Endodermal cell (in vitro differentiated cells): Measurements from ENCODE around the gene KLLN. TPM values are rescaled to one million over a fixed set of nuclear protein-coding genes. Genes with fewer than 3 reads are reported as not detected.
A peak's percentile ranks its signal among the peaks of the same experiment; 100 is the strongest.

Experiments
- DNase-seq: peaks from one replicate; pipeline ENCODE4 v3.0.0-alpha.2; 2017
- H3K27ac ChIP-seq: 2 replicates; pipeline ENCODE4 v1.5.1; 2013; ENCODE audit warnings: mild to moderate bottlenecking, low read depth, low read length, moderate library complexity
- H3K27me3 ChIP-seq: 2 replicates; pipeline ENCODE4 v1.6.1; 2013; ENCODE audit warnings: mild to moderate bottlenecking, low read length, moderate library complexity; ENCODE audit not compliant: insufficient read depth, control insufficient read depth, poor library complexity, severe bottlenecking
- H3K36me3 ChIP-seq: 2 replicates; pipeline ENCODE4 v1.7.0; 2013; ENCODE audit warnings: mild to moderate bottlenecking, low read length, moderate library complexity; ENCODE audit not compliant: control insufficient read depth, insufficient read depth
- H3K4me1 ChIP-seq: one replicate; pipeline ENCODE4 v1.7.0; 2013; ENCODE audit warnings: low read length; ENCODE audit not compliant: control insufficient read depth, insufficient read depth
- H3K4me3 ChIP-seq: 2 replicates; pipeline ENCODE4 v1.5.1; 2013; ENCODE audit warnings: mild to moderate bottlenecking, low read length, moderate library complexity
- H3K9ac ChIP-seq: 2 replicates; pipeline ENCODE4 v1.6.1; 2013; ENCODE audit warnings: mild to moderate bottlenecking, low read length, moderate library complexity; ENCODE audit not compliant: poor library complexity, severe bottlenecking; ENCODE audit errors: extremely low read depth
- H3K9me3 ChIP-seq: 2 replicates; pipeline ENCODE4 v1.6.1; 2013; ENCODE audit warnings: mild to moderate bottlenecking, low read length, moderate library complexity; ENCODE audit not compliant: control insufficient read depth
- H3K27ac Mint-ChIP-seq: 2 replicates; pipeline ENCODE4 v1.8.0; 2020; ENCODE audit warnings: mixed read lengths
- H3K27me3 Mint-ChIP-seq: 2 replicates; pipeline ENCODE4 v1.8.0; 2021; ENCODE audit warnings: mild to moderate bottlenecking, mixed read lengths; ENCODE audit not compliant: insufficient read depth
- H3K36me3 Mint-ChIP-seq: 2 replicates; pipeline ENCODE4 v1.8.0; 2020; ENCODE audit warnings: low read depth, mixed read lengths
- H3K4me1 Mint-ChIP-seq: 2 replicates; pipeline ENCODE4 v1.8.0; 2020; ENCODE audit warnings: mixed read lengths
- H3K4me3 Mint-ChIP-seq: 2 replicates; pipeline ENCODE4 v1.8.0; 2020; ENCODE audit warnings: mild to moderate bottlenecking, moderate library complexity, mixed read lengths
- H3K9me3 Mint-ChIP-seq: 2 replicates; pipeline ENCODE4 v1.8.0; 2020; ENCODE audit warnings: mild to moderate bottlenecking, mixed read lengths
- CTCF ChIP-seq: fragments of 200-600 bp; sonication (generic); conservative IDR thresholded peaks from 2 replicates; pipeline ENCODE4 v1.5.0; 2021; ENCODE audit warnings: antibody characterized with exemption, mild to moderate bottlenecking
- WGBS, 2 experiments: methylation state at CpG; one replicate each; pipeline versions ENCODE4 v1.1.5 to v1.1.7; 2013; ENCODE audit warnings: missing lambda C conversion rate in 2 of 2, mixed read lengths in 1 of 2; ENCODE audit not compliant: insufficient coverage in 1 of 2, insufficient read length in 1 of 2; 5-methylcytosine and 5-hydroxymethylcytosine counted together
- total RNA-seq, 2 donors: library from RNA; stranded (reverse); fragmentation: NEBNext Ultra II Directional in 1 of 2; extraction: Animal tissue kit (Norgen Biotek cat#: 25700) in 1 of 2; gene quantifications; 2 replicates in 1 of 2; 3 replicates in 1 of 2; pipeline ENCODE4 v1.2.1, GENCODE V29; 2021

KLLN gene
- total RNA-seq, 2 donors from 2014 or later: 0.49 to 0.51 TPM

DNA sequence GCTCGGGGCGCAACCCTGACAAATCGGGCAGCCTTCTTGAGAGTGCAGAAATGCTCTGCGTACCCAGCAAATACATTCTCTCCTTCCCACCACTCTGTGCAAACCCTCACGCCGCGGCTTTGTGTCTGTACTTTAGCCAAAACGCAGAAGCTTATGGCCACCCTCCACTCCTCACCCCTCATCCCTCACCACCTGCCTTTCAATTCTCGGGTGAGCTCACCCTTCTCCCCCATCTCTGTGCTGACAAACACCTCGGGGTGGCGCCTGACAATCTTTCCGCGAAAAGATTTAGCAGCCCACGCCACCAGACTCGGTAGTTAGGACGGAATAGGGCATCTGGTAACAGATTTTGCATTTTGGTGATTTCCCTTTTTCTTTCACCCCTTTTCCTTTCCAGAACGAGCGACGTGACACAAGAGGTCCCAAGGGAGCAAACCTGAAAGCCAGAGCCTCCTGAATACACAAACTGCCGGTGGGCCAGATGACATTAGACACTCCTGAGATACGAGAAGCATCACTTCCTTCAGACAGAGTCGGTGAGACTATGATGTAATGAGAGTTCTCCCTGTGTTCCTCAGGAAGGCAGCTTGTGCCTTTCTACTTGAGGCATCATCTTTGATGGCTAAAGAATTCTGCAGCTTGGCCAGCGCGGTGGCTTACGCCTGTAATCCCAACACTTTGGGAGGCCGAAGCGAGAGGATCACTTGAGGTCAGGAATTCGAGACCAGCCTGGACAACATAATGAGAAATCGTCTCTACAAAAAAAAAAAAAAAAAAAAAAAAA lies 44.6 kb downstream of the KLLN start:
- Histone ChIP-seq H3K27ac (no peak overlapping the region), H3K9me3 (no peaks in the 10 kb centered on the region), H3K4me1 (no peaks in the 10 kb centered on the region), H3K36me3 (peaks cover 7% of the 10 kb centered on the region), H3K27me3 (no peaks in the 10 kb centered on the region), H3K9ac (peak overlapping the region; percentile 80), H3K4me3 (peak overlapping the region; percentile 99)
- Mint-ChIP-seq H3K27ac (peak overlapping the region; percentile 91), H3K27me3 (peaks cover 3% of the 10 kb centered on the region), H3K36me3 (peaks cover 3% of the 10 kb centered on the region), H3K4me3 (peak overlapping the region; percentile 97), H3K4me1 (peaks cover 17% of the 10 kb centered on the region), H3K9me3 (no peaks in the 10 kb centered on the region)
- no peak for TF ChIP-seq CTCF
- 22 to 33% methylated on average over 10 to 28 of the region's 29 CpGs for WGBS, 2 experiments
- DNase-seq: peak; percentile 70

DNA sequence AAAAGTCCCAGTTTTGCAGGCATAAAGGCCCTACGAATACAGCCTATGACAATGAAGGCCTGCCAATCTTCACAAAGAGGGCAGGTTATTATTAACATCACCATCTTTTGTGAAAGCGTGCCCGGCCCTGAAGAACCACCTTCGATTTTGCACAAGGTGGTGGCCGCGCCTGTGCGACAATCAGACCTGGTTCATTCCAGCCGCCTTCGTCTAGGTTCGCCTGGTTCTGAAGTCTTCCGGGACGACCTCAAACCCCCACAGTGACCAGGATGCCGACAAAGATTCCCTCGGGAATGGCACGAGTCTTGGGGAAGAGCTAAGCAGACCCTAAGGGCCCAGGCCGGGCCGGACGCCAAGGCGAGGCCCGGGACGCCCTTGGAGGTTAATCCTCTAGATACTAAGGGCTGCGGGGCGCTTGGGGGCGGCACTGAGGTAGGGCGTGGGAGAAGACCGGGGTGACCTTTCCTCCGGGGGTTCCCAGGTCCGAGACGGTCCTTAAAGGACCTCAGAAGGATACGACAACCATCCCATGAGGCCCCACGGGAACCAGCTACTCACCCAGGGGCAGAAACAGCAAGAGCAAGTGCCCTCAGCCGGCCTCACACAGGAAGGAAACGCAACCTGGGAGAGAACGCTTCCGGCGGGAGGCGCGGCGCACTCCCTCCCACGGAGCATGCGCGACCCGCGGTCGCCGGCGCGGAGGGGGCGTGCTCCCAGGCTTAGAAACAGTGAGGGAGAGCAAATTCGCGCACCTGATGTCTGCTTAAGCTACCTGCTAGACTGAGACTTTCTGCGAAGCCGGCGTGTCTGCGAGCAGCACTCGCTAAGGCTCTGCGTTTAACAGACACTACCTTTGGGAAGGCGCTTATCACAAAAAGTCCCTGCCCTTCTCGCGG lies 45.5 kb downstream of the KLLN start, which contains the start of gene ATAD1:
Gene ATAD1 (minus strand): TSS at position 618 of the 896 bp plus-strand sequence. CDS start 3,627 bp downstream, outside the sequence.
- H3K27me3 Mint-ChIP-seq: peaks cover 3% of the 10 kb centered on the region
- Histone ChIP-seq H3K27me3 (no peaks in the 10 kb centered on the region), H3K9ac (peak within 1 kb of the TSS; percentile 80), H3K4me1 (no peaks in the 10 kb centered on the region), H3K27ac (peak within 1 kb of the TSS; percentile 74), H3K9me3 (no peaks in the 10 kb centered on the region), H3K4me3 (peak within 1 kb of the TSS; percentile 99), H3K36me3 (peaks cover 14% of the 10 kb centered on the region)
- 0% methylated on average over 11 to 60 of the region's 60 CpGs for WGBS, 2 experiments
- H3K9me3 Mint-ChIP-seq: no peaks in the 10 kb centered on the region
- peak within 1 kb of the TSS; percentile 91 for H3K27ac Mint-ChIP-seq
- H3K36me3 Mint-ChIP-seq: peaks cover 7% of the 10 kb centered on the region
- DNase-seq: peak; percentile 96
- H3K4me1 Mint-ChIP-seq: peaks cover 17% of the 10 kb centered on the region
- TF ChIP-seq CTCF: peak; percentile 52
- H3K4me3 Mint-ChIP-seq: peak within 1 kb of the TSS; percentile 97

- Histone ChIP-seq H3K27ac (no peak overlapping the region), H3K4me1 (no peaks in the 10 kb centered on the region), H3K9me3 (no peaks in the 10 kb centered on the region), H3K36me3 (peaks cover 21% of the 10 kb centered on the region), H3K9ac (peak overlapping the region; percentile 80), H3K27me3 (no peaks in the 10 kb centered on the region), H3K4me3 (peak overlapping the region; percentile 99)
- TF ChIP-seq CTCF: no peak
- H3K27ac Mint-ChIP-seq: peak overlapping the region; percentile 91
- peak overlapping the region; percentile 97 for H3K4me3 Mint-ChIP-seq
- 0 to 3% methylated on average over 3 to 6 of the region's 10 CpGs for WGBS, 2 experiments
- no peaks in the 10 kb centered on the region for H3K9me3 Mint-ChIP-seq
- peaks cover 12% of the 10 kb centered on the region for H3K36me3 Mint-ChIP-seq
- H3K4me1 Mint-ChIP-seq: peaks cover 17% of the 10 kb centered on the region
- peaks cover 3% of the 10 kb centered on the region for H3K27me3 Mint-ChIP-seq
- no peak for DNase-seq
These were observed 46.3 kb downstream of the KLLN start for GRCh38 chr10:87816898-87817608.
